ENCODE measurements around the gene ABHD14A. TPM values are rescaled to one million over a fixed set of nuclear protein-coding genes. Genes with fewer than 3 reads are reported as not detected.
"Not testable (repeated sequence)": the region's sequence is repeated elsewhere in the genome, so short reads cannot be mapped to it uniquely, and the experiment has no call there.

Gene ABHD14A
- total RNA-seq, 4 donors from 2014 or later: 4.3 to 14.2 (median 9.4) TPM

DNA sequence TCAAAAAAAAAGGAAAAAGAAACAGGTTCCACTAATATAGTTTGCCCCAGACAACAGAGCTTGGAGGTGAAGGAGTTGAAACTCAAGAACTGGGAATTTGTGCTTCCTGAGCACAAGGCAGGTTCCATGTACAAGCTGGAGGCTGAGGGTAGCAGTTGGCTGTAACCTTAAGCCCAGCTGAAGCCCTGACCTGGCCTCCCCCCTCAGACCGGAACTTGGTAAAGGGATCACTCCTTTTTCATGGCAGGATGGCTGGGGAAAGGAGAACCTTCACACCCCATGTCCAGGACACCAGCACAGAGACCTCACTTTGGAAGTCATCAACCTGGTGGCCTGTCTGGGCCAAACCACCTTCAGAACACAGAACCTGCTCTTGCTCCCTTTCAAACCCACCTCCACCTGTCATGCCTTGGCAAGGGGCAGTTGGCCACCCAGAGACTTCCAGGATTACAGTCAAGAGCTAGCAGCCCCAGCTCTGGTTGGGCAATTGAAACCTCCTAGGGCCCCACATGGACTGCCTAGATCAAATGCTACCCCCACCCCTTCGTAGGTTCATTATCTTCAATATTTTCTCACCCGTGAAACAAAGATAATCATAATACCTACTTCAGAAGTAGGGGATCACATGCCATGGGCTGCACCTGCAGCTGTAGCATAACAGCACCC lies 17.3 kb downstream of the ABHD14A start:
- H3K9me3 ChIP-seq: no peaks in the 10 kb centered on the region
- no peak overlapping the region for H3K27ac ChIP-seq
- intact Hi-C loops (cut with DNase I): no loop called here
- WGBS, 2 donors: 75 to 76% methylated on average over 2 to 3 of the region's 3 CpGs
- TF ChIP-seq POLR2A (IDR thresholded peaks at IDR 0.05): no peak
- TF ChIP-seq, protein P1, sequence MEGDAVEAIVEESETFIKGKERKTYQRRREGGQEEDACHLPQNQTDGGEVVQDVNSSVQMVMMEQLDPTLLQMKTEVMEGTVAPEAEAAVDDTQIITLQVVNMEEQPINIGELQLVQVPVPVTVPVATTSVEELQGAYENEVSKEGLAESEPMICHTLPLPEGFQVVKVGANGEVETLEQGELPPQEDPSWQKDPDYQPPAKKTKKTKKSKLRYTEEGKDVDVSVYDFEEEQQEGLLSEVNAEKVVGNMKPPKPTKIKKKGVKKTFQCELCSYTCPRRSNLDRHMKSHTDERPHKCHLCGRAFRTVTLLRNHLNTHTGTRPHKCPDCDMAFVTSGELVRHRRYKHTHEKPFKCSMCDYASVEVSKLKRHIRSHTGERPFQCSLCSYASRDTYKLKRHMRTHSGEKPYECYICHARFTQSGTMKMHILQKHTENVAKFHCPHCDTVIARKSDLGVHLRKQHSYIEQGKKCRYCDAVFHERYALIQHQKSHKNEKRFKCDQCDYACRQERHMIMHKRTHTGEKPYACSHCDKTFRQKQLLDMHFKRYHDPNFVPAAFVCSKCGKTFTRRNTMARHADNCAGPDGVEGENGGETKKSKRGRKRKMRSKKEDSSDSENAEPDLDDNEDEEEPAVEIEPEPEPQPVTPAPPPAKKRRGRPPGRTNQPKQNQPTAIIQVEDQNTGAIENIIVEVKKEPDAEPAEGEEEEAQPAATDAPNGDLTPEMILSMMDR (IDR thresholded peaks at IDR 0.05): no peak
- H3K4me1 ChIP-seq: peaks cover 12 to 64% (median 25%) of the 10 kb centered on the region in 3 donors
- DNase-seq: no peak
- peaks cover 15 to 40% (median 24%) of the 10 kb centered on the region in 3 donors for H3K36me3 ChIP-seq
- no peaks in the 10 kb centered on the region for H3K27me3 ChIP-seq
- H3K4me3 ChIP-seq: no peak overlapping the region

DNA sequence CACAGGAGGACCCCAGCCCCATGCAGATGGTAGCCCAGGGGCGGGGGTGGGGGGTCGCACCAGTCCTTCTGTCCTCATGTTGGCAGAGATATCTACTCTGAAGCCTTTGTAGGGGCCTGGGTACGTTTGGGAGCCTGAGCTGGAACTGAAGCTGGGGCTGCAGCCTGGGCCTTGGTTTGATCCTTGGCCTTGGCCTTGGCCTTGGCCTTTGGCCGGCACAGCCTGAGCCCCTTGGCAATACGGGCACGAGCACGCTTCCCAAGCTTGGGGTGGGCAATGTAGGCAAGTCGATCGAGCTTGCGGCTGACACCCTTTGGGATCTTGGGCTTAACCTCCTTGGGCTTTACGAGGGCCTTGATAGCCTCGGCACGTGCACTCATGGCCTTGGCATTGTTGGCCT lies 18.8 kb downstream of the ABHD14A start:
- not testable (repeated sequence) for DNase-seq
- WGBS, 2 donors: no CpG with 5 or more reads among the region's 13 CpGs

DNA sequence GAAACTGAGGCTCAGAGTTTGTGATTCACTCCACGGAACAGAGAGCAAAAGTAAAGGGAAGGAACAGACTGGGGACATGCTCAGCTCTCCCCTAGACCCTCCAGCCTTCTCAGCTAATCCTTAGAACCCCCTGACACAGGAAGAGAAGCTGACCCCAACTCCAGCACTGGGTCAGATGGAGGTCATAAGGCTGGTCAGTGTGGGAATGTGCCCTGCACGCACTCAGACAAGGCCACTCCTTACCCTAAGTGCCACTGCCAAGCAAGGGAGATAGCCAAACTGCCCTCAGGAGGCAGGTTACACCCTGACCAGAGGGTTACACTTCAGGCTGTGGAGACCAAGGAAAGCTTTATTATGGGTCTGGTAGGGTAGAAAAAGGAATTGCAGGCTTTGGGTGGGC lies 19.7 kb downstream of the ABHD14A start:
- TF ChIP-seq, protein P1 (IDR thresholded peaks at IDR 0.05): no peak
- no peak for TF ChIP-seq POLR2A (IDR thresholded peaks at IDR 0.05)
- 48 to 58% methylated on average over 2 of the region's 2 CpGs for WGBS, 2 donors
- Histone ChIP-seq H3K27me3 (peaks cover 0 to 7% (median 0%) of the 10 kb centered on the region in 4 donors), H3K36me3 (peaks cover 15 to 40% (median 24%) of the 10 kb centered on the region in 3 donors), H3K27ac (peak overlapping the region; percentile 2 to 92 (median 90)), H3K4me1 (peaks cover 9 to 69% (median 25%) of the 10 kb centered on the region in 3 donors), H3K9me3 (no peaks in the 10 kb centered on the region), H3K4me3 (peak overlapping the region; percentile 70 to 90 (median 82))
- DNase-seq: no peak
- intact Hi-C loops (cut with DNase I): no loop called here

More for the DNA sequence above, 18.8 kb downstream of the ABHD14A start:
- H3K27me3 ChIP-seq; H3K4me3 ChIP-seq; intact Hi-C loops (cut with DNase I); H3K27ac ChIP-seq; H3K9me3 ChIP-seq: not testable (repeated sequence)
- Histone ChIP-seq H3K36me3 (peaks cover 15 to 40% (median 24%) of the 10 kb centered on the region in 3 donors), H3K4me1 (peaks cover 12 to 73% (median 25%) of the 10 kb centered on the region in 3 donors)

DNA sequence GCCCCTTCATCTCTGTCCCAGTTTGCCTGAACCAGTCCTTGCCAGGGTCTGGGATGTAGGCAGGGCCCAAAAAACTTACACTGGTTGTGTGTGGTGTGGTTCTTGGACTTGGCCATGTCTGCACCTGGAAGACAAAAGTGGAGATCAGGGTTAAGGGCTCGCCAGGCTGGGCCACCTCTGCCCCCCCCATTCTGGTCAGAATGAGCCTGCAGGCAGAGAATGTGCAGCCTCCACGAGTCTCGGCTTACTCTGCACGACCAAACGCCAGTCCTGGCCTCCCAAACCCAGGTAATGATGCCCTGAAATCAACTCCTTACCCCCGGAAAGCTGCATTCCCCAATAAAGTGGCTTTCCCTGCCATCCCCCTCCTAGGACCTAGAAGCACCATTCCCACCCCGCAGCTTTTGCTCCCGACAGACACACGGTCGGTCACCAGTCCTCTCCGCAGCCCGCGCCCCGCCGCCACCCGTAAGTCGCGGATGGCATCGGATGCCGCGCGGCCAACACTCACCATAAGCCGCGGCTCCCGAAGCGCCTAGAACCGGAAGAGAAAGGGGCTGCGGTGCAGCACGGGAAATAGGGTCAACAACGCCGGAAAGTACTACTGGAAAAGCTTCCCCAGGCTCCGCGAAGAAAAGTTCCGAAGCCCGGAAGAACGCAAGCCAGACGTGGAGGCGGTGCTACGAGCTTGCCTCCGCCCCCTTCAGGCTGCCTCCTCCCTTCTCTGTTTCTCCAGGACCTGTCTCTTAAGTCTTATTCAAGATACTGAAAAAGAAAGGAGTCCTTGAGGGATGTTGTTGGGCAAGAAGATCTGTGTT lies 20.7 kb downstream of the ABHD14A start, which contains the start of gene RPL29:
RPL29 (minus strand) TSS at position 550 of the 818 bp plus-strand sequence; CDS start at position 116, 434 bp downstream.
- Histone ChIP-seq H3K4me1 (peaks cover 9 to 59% (median 25%) of the 10 kb centered on the region in 3 donors), H3K27me3 (peaks cover 0 to 7% (median 0%) of the 10 kb centered on the region in 4 donors), H3K4me3 (peak within 1 kb of the TSS; percentile 70 to 90 (median 82)), H3K36me3 (peaks cover 15 to 40% (median 24%) of the 10 kb centered on the region in 3 donors), H3K9me3 (no peaks in the 10 kb centered on the region), H3K27ac (peak within 1 kb of the TSS; percentile 86 to 92 (median 90))
- DNase-seq: peak; percentile 61
- WGBS, 2 donors: 1% methylated on average over 18 of the region's 40 CpGs
- peak in 2 of 4 donors; percentile 26 to 72 for TF ChIP-seq POLR2A (IDR thresholded peaks at IDR 0.05)
- TF ChIP-seq, protein P1 (IDR thresholded peaks at IDR 0.05): peak in 4 of 6 experiments; percentile 22 to 78 (median 42)
- intact Hi-C loops (cut with DNase I): no loop called here

DNA sequence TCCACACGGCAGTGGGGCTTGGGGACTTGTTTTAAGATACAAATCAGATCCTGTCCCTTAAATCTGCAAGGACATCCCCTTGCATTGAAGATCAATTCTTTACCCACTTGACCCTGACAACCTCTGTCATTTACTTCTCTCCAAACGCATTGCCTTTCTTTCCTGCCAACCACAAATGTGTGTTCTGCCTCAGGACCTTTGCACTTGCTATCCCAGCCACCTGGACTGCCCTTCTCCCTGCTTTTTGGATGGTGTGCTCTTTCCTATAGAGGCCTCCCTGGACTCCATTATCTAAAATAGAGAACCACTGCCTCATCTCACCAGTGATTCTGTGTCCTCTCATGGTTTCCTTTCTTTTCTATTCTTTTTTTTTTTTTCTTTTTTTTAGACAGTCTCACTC lies 22.3 kb downstream of the ABHD14A start:
- intact Hi-C loops (cut with DNase I): no loop called here
- H3K36me3 ChIP-seq: peaks cover 11 to 28% (median 24%) of the 10 kb centered on the region in 3 donors
- peaks cover 9 to 54% (median 30%) of the 10 kb centered on the region in 3 donors for H3K4me1 ChIP-seq
- peaks cover 0 to 7% (median 0%) of the 10 kb centered on the region in 4 donors for H3K27me3 ChIP-seq
- no peak overlapping the region for H3K27ac ChIP-seq
- WGBS, 2 donors: 54 to 65% methylated on average over 2 of the region's 2 CpGs
- no peak overlapping the region for H3K4me3 ChIP-seq
- DNase-seq: no peak
- TF ChIP-seq, protein P1 (IDR thresholded peaks at IDR 0.05): no peak
- TF ChIP-seq POLR2A (IDR thresholded peaks at IDR 0.05): no peak
- no peaks in the 10 kb centered on the region for H3K9me3 ChIP-seq
